NCI-H82 treated with DMSO at 0.1 percent for 48 hours (cell line): Measurements from ENCODE around the gene NELL2.
A peak's percentile ranks its signal among the peaks of the same experiment; 100 is the strongest.

ENCODE experiments used
- DNase-seq: peaks from one replicate; lab custom pipeline; 2025; ENCODE audit not compliant: unreplicated experiment; lab: John Stamatoyannopoulos, UW

The NELL2 gene

DNA sequence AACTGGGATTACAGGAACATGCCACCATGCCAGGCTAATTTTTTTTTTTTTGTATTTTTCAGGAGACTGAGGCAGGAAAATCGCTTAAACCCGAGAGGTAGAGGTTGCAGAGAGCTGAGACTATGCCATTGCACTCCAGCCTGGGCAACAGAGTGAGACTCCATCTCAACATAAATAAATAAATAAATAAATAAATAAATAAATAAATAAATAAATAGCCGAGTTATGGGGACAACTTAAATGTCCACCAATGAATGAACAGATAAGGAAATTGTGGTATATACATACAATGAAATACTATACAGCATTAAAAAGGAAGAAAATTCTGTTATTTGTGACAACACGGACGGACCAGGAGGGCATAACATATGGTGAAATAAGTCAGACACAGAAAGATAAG lies 325.7 kb downstream of the NELL2 start:
- no peak for DNase-seq

DNA sequence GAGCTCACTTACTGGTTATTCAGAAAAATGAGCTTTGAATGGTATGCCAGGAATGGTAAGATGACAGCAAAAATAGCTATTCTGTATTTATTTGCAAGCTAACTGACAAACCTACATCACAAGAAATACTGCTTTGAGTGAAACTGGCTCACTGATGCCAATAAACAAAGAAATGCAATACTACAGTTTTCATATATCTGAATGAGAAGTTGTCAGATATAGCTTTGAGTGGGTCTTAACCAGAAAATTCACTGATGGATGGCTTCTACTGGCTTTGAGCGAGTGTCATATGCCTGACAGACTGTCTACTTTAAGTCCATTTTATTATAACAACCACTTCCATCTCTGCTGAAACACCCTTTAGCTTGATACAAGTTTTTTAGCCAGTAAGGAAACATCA lies 330.1 kb downstream of the NELL2 start:
- DNase-seq: no peak

- no peak for DNase-seq
These were observed 332.1 kb downstream of the NELL2 start for GRCh38 chr12:44544018-44544417.

DNA sequence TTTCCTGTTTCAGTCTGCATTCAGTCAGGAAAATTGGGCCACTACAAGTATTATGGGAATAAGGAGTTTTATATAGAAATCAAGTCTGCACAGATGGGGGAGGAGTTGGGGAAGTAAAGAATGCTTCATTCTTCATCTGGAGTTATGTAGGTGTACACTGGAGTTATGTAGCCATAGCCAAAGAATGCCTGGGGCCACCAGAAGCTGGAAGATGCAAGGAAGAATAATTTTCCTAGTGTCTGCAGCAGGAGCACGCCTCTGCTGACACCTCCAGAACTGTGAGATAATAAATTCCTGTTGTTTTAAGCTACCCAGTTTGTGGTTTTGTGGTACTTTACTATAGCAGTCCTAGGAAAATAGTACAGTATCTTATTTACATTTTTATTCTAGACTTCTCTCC lies 333.4 kb downstream of the NELL2 start:
- DNase-seq: no peak

GRCh38 chr12:44537354-44537753 lies 338.8 kb downstream of the NELL2 start:
- no peak for DNase-seq

GRCh38 chr12:44532940-44533339 lies 343.2 kb downstream of the NELL2 start:
- no peak for DNase-seq

DNA sequence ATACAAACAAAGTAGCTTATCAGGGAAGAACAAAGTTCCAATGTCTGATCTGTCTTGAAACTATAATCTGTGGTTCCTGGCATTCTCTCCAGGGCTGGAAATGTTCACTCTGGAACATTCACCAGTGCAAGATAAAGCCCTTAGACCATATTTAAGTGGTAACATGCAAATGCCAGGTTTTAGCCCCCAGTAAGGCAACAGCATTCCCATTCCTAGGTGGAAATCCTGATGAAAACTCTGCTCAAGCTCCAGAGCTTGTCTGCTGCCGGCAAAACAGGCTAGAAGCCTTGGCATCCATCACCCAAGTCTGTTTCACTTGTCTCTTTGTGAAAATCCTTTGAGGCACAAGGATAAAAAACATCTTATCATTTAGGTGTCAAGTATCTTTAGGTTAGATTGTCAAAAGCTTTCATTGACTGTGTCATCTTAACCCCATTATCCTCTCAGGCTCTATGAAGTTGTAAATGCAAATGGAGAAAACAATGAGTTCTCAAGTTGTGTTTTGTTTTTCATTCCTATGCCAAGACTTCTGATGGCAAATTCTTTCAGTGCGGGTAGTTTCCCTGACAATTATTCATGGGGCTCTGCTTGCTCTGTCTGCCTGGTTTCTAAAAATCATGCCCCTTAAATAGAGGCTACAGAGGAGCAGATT lies 344.7 kb downstream of the NELL2 start:
- DNase-seq: no peak

GRCh38 chr12:44526655-44527182 lies 349.4 kb downstream of the NELL2 start:
- DNase-seq: no peak

- DNase-seq: no peak
These were observed 350.1 kb downstream of the NELL2 start for GRCh38 chr12:44525806-44526654.

- DNase-seq: no peak
These were observed 352.3 kb downstream of the NELL2 start for GRCh38 chr12:44523828-44524227.

GRCh38 chr12:44521702-44522101 lies 354.4 kb downstream of the NELL2 start:
- DNase-seq: no peak

DNA sequence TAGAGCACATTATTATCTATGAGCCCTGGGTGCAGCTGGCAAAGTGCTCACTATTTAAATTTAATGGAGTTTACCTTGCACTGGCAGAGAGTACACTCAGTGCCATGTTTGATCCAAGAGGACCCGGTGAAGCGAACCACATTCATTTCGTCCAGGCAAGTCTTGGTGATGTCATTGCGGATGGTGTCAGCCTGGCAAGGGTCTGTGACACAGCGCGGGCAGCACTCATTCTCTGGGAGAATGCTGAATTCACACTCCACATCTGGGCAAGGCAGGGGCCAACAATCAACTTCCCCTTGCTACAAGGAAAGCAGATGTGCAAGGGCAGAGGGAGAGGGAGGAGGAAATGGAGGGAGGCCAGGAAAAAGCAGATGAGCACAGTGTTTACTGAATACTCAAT lies 356.2 kb downstream of the NELL2 start:
- no peak for DNase-seq

GRCh38 chr12:44511289-44511688 lies 364.8 kb downstream of the NELL2 start:
- DNase-seq: no peak

DNA sequence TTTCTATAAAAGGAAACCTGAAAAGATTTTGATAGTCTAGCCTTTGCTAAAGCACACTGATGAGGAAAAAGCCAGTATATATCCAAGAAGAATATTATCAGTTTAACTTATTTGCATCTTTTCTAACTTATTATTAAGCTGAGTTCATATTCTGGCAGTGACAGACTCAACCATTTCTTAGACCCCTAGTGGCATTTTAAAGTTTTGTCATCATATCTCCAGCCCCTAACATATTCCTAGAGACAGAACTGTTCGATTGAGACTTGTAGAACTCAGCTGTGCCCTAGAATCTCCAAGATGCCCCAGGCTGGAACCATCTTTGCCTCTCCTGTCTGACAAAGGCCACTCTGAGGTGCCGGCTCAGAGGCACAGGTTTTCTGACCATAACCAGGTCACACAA lies 365.6 kb downstream of the NELL2 start:
- DNase-seq: no peak

DNA sequence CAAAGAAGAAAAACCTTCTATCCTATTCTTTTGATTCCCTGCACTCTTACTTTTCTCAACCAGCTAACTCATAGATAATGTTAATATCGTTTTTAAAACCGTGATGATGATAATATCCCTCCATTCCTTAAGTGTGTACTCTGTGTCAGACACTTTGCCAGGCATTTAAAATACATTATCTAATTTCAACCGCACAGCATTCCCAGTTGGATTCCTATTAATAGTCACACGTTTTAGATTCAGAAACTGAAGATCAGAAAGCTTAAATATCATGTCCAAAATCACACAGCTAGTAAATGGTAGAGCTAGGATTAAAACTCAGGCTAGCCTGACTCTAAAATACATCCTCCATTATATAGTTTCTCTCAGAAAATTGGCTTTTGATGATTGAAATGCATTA lies 366.0 kb downstream of the NELL2 start:
- no peak for DNase-seq

GRCh38 chr12:44509471-44509870 lies 366.6 kb downstream of the NELL2 start:
- peak; percentile 90 for DNase-seq

- peak; percentile 79 for DNase-seq
These were observed 368.7 kb downstream of the NELL2 start for GRCh38 chr12:44507461-44507860.

DNA sequence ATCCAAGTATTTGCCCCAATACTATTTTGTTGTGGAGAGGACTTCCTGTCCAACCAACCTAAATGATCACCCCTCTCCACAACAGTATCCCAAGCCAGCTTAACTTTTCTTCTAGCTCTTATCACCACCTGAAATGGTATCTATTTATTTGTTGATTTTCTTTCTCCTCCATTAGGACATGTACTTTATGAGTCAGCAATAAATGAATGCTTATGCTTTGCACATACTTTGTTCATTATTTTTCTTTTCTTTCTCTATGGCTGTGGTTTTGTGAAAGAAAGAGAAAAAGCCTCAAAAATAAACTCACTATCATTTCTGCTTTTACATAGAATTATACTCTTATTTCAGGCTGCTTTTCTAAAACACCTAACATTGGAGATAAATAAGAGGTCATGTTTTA lies 371.3 kb downstream of the NELL2 start:
- no peak for DNase-seq

DNA sequence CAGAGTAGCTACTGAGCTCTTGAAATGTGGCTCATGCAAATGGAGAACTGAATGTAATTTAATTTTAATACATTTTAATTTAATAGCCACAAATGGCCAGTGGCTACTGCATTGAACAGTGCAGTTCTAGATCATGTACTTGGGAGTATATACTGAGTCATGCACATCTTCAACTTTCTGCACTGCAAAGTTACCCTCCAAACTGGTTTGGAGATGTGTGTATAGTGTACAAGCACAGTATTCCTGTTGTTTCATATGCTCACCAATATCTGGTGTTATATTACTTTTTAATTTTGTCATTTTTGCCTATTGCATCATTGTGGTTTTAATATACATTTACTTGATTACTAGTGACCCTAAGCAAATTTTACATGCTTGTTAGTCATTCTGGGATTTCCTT lies 372.8 kb downstream of the NELL2 start:
- no peak for DNase-seq

DNA sequence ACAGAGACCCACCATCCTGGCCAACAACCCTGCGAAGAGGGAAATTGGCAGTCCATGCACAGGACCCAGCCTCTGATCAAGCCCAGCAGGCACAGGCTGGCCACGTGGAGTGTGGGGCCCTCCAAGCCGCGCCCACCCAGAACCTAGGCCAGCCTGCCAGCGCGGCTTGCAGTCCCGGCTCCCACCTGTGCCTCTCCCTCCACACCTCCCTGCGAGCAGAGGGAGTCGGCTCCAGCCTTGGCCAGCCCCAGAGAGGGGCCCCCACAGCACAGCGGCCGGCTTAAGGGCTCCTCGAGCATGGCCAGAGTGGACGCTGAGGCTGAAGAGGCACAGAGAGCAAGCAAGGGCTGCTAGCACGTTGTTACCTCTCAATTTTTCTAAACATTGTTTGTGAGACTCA lies 373.4 kb downstream of the NELL2 start:
- DNase-seq: no peak

DNA sequence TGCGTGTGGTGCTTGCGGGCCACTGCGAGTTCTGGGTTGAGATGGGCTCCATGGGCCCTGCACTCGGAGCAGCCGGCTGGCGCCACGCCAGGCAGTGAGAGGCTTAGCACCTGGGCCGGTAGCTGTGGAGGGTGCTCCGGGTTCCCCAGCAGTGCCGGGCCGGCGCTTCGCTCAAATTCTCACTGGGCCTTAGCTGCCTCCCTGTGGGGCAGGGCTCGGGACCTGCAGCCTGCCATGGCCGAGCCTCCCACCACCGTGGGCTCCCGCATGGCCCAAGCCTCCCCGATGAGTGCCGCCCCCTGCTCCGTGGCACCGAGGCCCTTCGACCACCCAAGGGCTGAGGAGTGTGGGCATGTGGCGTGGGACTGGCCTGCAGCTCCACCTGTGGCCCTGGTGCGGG lies 375.7 kb downstream of the NELL2 start:
- DNase-seq: no peak

- no peak for DNase-seq
These were observed 379.1 kb downstream of the NELL2 start for GRCh38 chr12:44497044-44497443.
